ENCODE measurements around the gene RPS8. TPM values are rescaled to one million over a fixed set of nuclear protein-coding genes. Genes with fewer than 3 reads are reported as not detected.
"Not testable (repeated sequence)": the region's sequence is repeated elsewhere in the genome, so short reads cannot be mapped to it uniquely, and the experiment has no call there.

Gene RPS8
- total RNA-seq, 1 donor from 2014 or later, result 1,789 TPM

GRCh38 chr1:44735992-44736391, 39.3 kb upstream of the RPS8 start:
- H3K4me1 Mint-ChIP-seq (ENCODE audit: unreplicated experiment), result peaks cover 25% of the 10 kb centered on the region
- no peaks in the 10 kb centered on the region for H3K9me3 Mint-ChIP-seq (ENCODE audit: unreplicated experiment)
- DNase-seq (ENCODE audit: low spot score), result no peak
- no peak for TF ChIP-seq CTCF (IDR thresholded peaks at IDR 0.05; ENCODE audit: unreplicated experiment)
- no peak overlapping the region for H3K27ac Mint-ChIP-seq (ENCODE audit: unreplicated experiment)
- H3K36me3 Mint-ChIP-seq (ENCODE audit: low read depth, unreplicated experiment), result peaks cover 7% of the 10 kb centered on the region
- H3K4me3 Mint-ChIP-seq (ENCODE audit: unreplicated experiment), result no peak overlapping the region
- peaks cover 9% of the 10 kb centered on the region for H3K27me3 Mint-ChIP-seq (ENCODE audit: unreplicated experiment)

DNA sequence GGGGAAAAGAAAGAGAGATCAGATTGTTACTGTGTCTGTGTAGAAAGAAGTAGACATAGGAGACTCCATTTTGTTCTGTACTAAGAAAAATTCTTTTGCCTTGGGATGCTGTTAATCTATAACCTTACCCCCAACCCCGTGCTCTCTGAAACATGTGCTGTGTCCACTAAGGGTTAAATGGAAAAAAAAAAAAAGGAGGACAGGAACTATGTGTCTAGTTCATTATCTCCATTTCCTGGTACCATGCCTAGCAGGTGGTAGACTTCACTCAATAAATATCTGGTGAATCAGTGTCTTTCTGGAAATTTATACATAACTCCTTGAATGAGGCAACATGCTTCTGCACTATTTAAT, 36.4 kb upstream of the RPS8 start:
- peak overlapping the region; percentile 95 for H3K27ac Mint-ChIP-seq (ENCODE audit: unreplicated experiment)
- not testable (repeated sequence) for DNase-seq (ENCODE audit: low spot score); H3K27me3 Mint-ChIP-seq (ENCODE audit: unreplicated experiment); H3K36me3 Mint-ChIP-seq (ENCODE audit: low read depth, unreplicated experiment); H3K9me3 Mint-ChIP-seq (ENCODE audit: unreplicated experiment)
- H3K4me1 Mint-ChIP-seq (ENCODE audit: unreplicated experiment), result peaks cover 17% of the 10 kb centered on the region
- H3K4me3 Mint-ChIP-seq (ENCODE audit: unreplicated experiment), result peak overlapping the region; percentile 97

DNA sequence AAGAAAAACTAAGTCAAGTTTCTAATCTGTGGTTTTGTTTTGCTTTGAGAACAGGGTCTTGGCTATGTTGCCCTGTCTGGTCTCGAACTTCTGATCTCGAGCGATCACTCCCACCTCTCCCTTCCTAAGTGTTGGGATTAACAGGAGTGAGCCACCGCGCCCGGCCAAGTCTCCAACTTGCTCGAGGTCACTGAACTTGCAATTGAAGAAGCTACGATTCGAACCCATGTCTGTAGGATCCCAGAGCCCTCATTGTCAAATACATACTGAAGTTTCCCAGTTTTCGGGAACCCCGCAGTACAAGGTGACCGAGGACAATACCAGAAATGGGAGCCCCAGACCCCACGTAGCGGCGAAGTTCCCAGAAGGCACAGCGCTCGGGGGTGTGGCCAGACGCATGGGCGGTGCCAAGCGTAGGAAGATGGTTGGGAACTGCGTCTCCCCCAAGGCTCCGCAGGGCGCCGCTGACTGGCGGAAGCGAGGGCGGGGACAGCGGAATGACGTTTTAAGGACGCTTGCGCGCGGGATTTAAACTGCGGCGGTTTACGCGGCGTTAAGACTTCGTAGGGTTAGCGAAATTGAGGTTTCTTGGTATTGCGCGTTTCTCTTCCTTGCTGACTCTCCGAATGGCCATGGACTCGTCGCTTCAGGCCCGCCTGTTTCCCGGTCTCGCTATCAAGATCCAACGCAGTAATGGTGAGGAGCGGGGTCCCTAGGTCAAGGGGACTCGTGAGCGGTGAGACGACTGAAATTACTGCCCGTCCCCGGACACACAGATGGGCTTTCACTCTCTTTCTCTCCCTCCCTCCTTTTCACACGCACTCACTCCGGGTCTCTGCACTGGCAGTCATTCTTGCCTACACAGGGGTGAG, 35.8 kb upstream of the RPS8 start, which contains the start of gene KIF2C:
Gene KIF2C, plus strand, starts transcription at position 531 of the 872 bp plus-strand sequence. Its CDS starts 96 bp downstream, at position 627.
- DNase-seq (ENCODE audit: low spot score), result peak; percentile 94
- TF ChIP-seq CTCF (IDR thresholded peaks at IDR 0.05; ENCODE audit: unreplicated experiment), result no peak
- Mint-ChIP-seq H3K9me3 (ENCODE audit: unreplicated experiment) (no peaks in the 10 kb centered on the region), H3K4me3 (ENCODE audit: unreplicated experiment) (peak within 1 kb of the TSS; percentile 97), H3K4me1 (ENCODE audit: unreplicated experiment) (peaks cover 17% of the 10 kb centered on the region), H3K27ac (ENCODE audit: unreplicated experiment) (peak within 1 kb of the TSS; percentile 95), H3K27me3 (ENCODE audit: unreplicated experiment) (peaks cover 9% of the 10 kb centered on the region), H3K36me3 (ENCODE audit: low read depth, unreplicated experiment) (peaks cover 8% of the 10 kb centered on the region)

DNA sequence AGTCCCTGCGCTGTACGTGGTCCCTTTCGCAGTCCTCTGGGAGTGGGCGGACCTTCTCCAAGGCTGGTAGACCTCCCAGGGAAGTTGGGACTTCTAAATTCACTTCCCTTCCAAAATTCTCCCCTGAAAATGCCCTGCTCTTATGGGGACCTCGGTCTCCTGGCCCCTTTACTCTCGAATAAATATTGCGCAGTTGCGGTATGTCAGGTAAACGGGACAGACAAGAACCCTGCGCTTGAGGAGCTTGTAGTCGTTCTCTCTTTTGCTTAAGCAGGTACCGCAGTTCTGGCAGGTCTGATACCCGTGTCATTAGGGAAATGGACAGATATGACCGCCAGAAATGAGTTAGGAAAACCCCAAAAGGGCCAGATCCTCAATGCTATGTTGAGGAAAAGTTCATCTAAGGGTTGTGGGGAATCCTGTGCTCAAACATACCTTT, 35.1 kb upstream of the RPS8 start:
- H3K36me3 Mint-ChIP-seq (ENCODE audit: low read depth, unreplicated experiment), result peaks cover 8% of the 10 kb centered on the region
- H3K27ac Mint-ChIP-seq (ENCODE audit: unreplicated experiment), result peak overlapping the region; percentile 36
- TF ChIP-seq CTCF (IDR thresholded peaks at IDR 0.05; ENCODE audit: unreplicated experiment), result no peak
- H3K4me1 Mint-ChIP-seq (ENCODE audit: unreplicated experiment), result peaks cover 17% of the 10 kb centered on the region
- no peaks in the 10 kb centered on the region for H3K9me3 Mint-ChIP-seq (ENCODE audit: unreplicated experiment)
- peaks cover 9% of the 10 kb centered on the region for H3K27me3 Mint-ChIP-seq (ENCODE audit: unreplicated experiment)
- DNase-seq (ENCODE audit: low spot score), result no peak
- peak overlapping the region; percentile 97 for H3K4me3 Mint-ChIP-seq (ENCODE audit: unreplicated experiment)

DNA sequence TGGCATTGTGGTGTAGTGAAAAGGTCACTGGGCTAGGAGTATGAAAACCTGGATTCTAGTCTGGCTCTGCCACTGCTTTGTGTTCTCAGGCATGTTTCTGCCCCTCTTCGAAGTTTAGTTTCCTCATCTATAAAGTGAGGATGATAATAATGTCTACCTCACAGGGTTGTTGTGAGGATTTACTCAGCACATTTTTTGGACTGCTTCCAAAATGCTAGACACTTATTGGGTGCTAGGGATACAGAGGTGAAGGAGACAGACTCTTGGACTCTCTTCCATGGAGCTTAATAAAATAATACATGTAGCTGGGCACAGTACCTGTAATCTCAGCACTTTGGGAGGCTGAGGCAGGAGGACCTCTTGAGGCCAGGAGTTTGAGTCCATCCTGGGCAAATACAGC, 32.1 kb upstream of the RPS8 start:
- peaks cover 7% of the 10 kb centered on the region for H3K27me3 Mint-ChIP-seq (ENCODE audit: unreplicated experiment)
- no peak overlapping the region for H3K27ac Mint-ChIP-seq (ENCODE audit: unreplicated experiment)
- H3K4me3 Mint-ChIP-seq (ENCODE audit: unreplicated experiment), result no peak overlapping the region
- peaks cover 8% of the 10 kb centered on the region for H3K36me3 Mint-ChIP-seq (ENCODE audit: low read depth, unreplicated experiment)
- no peaks in the 10 kb centered on the region for H3K9me3 Mint-ChIP-seq (ENCODE audit: unreplicated experiment)
- peaks cover 24% of the 10 kb centered on the region for H3K4me1 Mint-ChIP-seq (ENCODE audit: unreplicated experiment)
- no peak for TF ChIP-seq CTCF (IDR thresholded peaks at IDR 0.05; ENCODE audit: unreplicated experiment)
- DNase-seq (ENCODE audit: low spot score), result no peak
